Common myeloid progenitor, CD34-positive (primary cell): ENCODE results near the gene BCAR3.

Source experiments
- CTCF ChIA-PET: fragments of 350-600 bp; sonication (Branson Sonifier 250); formaldehyde crosslinking; loops from one replicate; lab custom pipeline; 2021; ENCODE audit warnings: antibody characterized with exemption; lab: Charles Lee
- POLR2A ChIA-PET: fragments of 350-600 bp; sonication (Branson Sonifier 250); formaldehyde crosslinking; loops from one replicate; lab custom pipeline; 2021; ENCODE audit warnings: antibody characterized with exemption; lab: Charles Lee
- DNase-seq, 3 donors: peaks; one replicate each; pipeline versions ENCODE4 v3.0.0 to v3.0.0-alpha.2; 2013
- H3K27ac ChIP-seq, 2 experiments: 1 replicate in 1 of 2; 2 replicates in 1 of 2; pipeline ENCODE4 v1.7.0; 2013; ENCODE audit warnings: inconsistent platforms in 2 of 2, low read length in 2 of 2, mild to moderate bottlenecking in 2 of 2, low read depth in 1 of 2, moderate library complexity in 1 of 2; ENCODE audit not compliant: severe bottlenecking in 2 of 2, insufficient read depth in 1 of 2, poor library complexity in 1 of 2
- H3K27me3 ChIP-seq, 5 experiments: replicated peaks in 2 of 5; 1 replicate in 3 of 5; 2 replicates in 2 of 5; pipeline versions ENCODE4 v1.6.1 to v1.7.0; 2013; ENCODE audit warnings: low read length in 4 of 5, mild to moderate bottlenecking in 2 of 5, moderate library complexity in 2 of 5, inconsistent platforms in 1 of 5; ENCODE audit not compliant: insufficient read depth in 5 of 5, control insufficient read depth in 4 of 5
- H3K36me3 ChIP-seq, 4 experiments: 1 replicate in 2 of 4; 2 replicates in 2 of 4; pipeline versions ENCODE4 v1.6.1 to v1.7.0; 2013; ENCODE audit warnings: low read length in 3 of 4, control low read depth in 1 of 4, mild to moderate bottlenecking in 1 of 4; ENCODE audit not compliant: control insufficient read depth in 4 of 4, insufficient read depth in 4 of 4
- H3K4me1 ChIP-seq, 4 experiments: 1 replicate in 3 of 4; 2 replicates in 1 of 4; pipeline versions ENCODE4 v1.6.1 to v1.7.1; 2013; ENCODE audit warnings: low read length in 3 of 4, mild to moderate bottlenecking in 3 of 4, control low read depth in 1 of 4, inconsistent platforms in 1 of 4, moderate library complexity in 1 of 4; ENCODE audit not compliant: control insufficient read depth in 4 of 4, insufficient read depth in 4 of 4; ENCODE audit errors: control extremely low read depth in 1 of 4
- H3K4me3 ChIP-seq, 7 experiments: 1 replicate in 4 of 7; 2 replicates in 3 of 7; pipeline versions ENCODE4 v1.5.1 to v1.7.0; 2013; ENCODE audit warnings: mild to moderate bottlenecking in 7 of 7, low read length in 6 of 7, moderate library complexity in 6 of 7, inconsistent platforms in 2 of 7, low read depth in 2 of 7, control low read depth in 1 of 7; ENCODE audit not compliant: insufficient read depth in 4 of 7, control insufficient read depth in 1 of 7; ENCODE audit errors: extremely low read depth in 1 of 7
- H3K9me3 ChIP-seq, 5 experiments: 1 replicate in 4 of 5; 2 replicates in 1 of 5; pipeline versions ENCODE4 v1.6.1 to v1.7.1; 2013; ENCODE audit warnings: low read length in 4 of 5, mild to moderate bottlenecking in 2 of 5, inconsistent platforms in 1 of 5, low read depth in 1 of 5, moderate library complexity in 1 of 5; ENCODE audit not compliant: control insufficient read depth in 4 of 5, insufficient read depth in 2 of 5; ENCODE audit errors: control extremely low read depth in 1 of 5
- WGBS: methylation state at CpG from one replicate; pipeline ENCODE4 v1.1.5; 2013; ENCODE audit not compliant: insufficient coverage; 5-methylcytosine and 5-hydroxymethylcytosine counted together

BCAR3 gene

DNA sequence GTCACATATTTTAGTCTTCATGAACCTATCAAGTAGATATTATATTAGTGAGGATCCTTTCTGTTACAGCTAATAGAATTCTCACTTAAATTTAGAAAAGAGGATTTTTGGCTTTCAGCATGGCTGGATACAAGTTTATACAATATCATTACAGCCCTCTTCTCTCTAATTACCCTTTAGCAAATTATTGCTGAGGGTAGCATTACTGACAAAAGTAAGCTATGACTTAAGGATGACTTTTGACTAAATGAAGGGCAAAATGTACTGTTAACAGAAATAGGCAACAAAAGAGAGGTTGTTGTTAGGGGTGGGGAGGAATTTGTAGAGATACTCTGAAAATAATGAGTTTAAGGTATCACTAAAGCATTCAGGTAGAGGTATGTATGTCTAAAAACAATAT is 148.0 kb downstream of the BCAR3 start:
- Histone ChIP-seq H3K4me1 (peaks cover 0 to 5% (median 2%) of the 10 kb centered on the region in 4 experiments), H3K27me3 (no peaks in the 10 kb centered on the region), H3K4me3 (no peak overlapping the region), H3K36me3 (peaks cover 2 to 10% (median 5%) of the 10 kb centered on the region in 4 experiments), H3K27ac (no peak overlapping the region), H3K9me3 (no peaks in the 10 kb centered on the region)
- ChIA-PET POLR2A (no interaction called here), CTCF (interaction anchor here (0.9 kb wide), 1 partner anchor 13 kb away, joined by 3 read pairs; no protein-coding TSS in a partner anchor)
- DNase-seq: no peak

DNA sequence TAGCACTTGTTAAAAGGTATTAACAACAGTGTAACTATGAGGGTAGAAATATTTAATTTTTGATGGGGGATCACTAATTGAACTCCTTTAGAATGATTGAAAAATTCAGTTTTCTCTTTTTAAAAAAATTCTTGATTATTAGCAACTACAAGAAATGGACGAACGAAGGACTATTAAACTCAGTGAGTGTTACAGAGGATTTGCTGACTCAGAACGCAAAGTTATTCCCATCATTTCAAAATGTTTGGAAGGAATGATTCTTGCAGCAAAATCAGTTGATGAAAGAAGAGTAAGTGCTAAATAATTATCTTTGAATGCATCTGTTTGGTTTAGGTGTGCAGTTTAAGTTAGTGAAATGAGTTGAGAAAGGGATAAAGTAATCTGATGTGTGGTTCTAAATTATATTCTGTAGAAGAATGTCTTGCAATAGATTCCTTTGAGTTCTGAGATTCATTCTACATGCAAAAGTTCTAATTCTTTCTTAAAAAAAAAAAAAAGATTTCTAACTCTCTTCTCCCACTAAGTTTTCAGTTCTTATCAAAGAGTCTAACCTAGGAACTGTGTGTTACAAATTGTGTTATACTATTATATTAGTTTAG is 148.8 kb downstream of the BCAR3 start:
- DNase-seq: no peak
- Histone ChIP-seq H3K4me3 (no peak overlapping the region), H3K9me3 (no peaks in the 10 kb centered on the region), H3K36me3 (peaks cover 2 to 10% (median 5%) of the 10 kb centered on the region in 4 experiments), H3K27ac (no peak overlapping the region), H3K27me3 (no peaks in the 10 kb centered on the region), H3K4me1 (peaks cover 0 to 4% (median 3%) of the 10 kb centered on the region in 4 experiments)
- CTCF ChIA-PET: no interaction called here
- POLR2A ChIA-PET: no interaction called here
- 100% methylated on average over 3 of the region's 3 CpGs for WGBS

DNA sequence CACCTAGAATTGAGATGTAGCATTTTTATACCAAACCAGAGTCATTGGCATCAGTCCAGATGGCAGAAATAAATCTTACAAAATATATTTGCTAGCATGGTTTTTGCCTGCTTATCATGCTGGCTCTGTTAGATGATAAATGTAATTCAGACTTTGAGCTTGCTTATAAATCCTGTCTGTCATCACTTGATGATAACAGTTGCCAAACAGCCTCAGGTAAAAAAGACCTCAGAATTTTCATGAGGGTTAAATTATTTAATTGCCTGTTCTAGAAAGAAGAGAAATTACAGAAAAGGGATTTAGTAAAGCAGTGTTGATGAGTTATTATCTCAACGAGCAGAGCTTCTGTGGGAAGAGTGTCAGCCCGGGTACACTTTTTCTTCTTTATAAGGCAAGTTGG is 150.4 kb downstream of the BCAR3 start:
- CTCF ChIA-PET: interaction anchor here (1.3 kb wide), 1 partner anchor 83 kb away, joined by 3 read pairs; the partner anchor contains the start of gene FNBP1L
- Histone ChIP-seq H3K27ac (no peak overlapping the region), H3K27me3 (no peaks in the 10 kb centered on the region), H3K9me3 (no peaks in the 10 kb centered on the region), H3K36me3 (peaks cover 2 to 10% (median 5%) of the 10 kb centered on the region in 4 experiments), H3K4me3 (no peak overlapping the region), H3K4me1 (peaks cover 0 to 4% (median 1%) of the 10 kb centered on the region in 4 experiments)
- POLR2A ChIA-PET: no interaction called here
- DNase-seq: no peak
- WGBS: 15% methylated on average over 2 of the region's 2 CpGs

DNA sequence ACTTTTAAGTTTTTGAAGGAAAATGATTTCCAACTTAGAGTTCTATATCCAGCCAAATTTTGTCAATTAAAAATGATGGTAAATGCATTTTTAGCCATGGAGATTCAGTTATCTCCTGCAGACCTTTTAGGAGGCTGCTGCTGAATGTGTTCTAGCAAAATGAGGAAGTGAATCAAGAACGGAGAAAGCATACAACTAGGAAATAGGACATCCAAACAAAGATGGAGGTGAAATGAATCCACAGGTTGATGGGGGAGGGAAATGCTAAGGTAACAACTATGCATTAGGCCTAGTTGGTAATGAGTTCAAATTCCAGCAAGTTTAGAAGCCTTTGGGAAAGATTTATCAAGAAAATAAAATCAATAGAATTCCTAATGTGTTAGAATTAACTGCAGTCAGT is 153.2 kb downstream of the BCAR3 start:
- no peak overlapping the region for H3K27ac ChIP-seq
- POLR2A ChIA-PET: no interaction called here
- no peaks in the 10 kb centered on the region for H3K9me3 ChIP-seq
- H3K4me3 ChIP-seq: no peak overlapping the region
- H3K27me3 ChIP-seq: no peaks in the 10 kb centered on the region
- DNase-seq: peak in 2 of 3 donors; percentile 42 to 65
- H3K4me1 ChIP-seq: peaks cover 0 to 4% (median 1%) of the 10 kb centered on the region in 4 experiments
- peaks cover 2 to 10% (median 5%) of the 10 kb centered on the region in 4 experiments for H3K36me3 ChIP-seq
- WGBS: 17% methylated on average over 1 of the region's 1 CpG
- CTCF ChIA-PET: no interaction called here

DNA sequence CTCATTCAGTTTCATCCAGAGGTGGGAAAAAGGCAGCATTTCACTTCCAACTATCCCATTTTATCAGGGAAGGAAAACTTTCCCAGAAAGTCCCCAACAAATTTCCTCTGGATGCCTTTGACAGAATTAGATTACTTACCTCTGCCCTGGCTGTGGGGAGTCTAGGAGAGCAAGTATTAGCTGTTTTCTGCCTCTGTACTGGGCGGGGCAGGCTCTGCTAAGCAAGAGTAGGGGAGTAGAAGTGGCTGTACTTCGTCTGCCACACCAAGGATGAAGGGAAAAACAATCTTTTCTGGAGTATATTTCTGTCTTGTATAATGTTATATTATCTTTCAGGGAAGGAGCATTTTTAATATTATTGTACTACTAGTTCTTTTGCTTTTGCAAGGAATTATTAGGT is 155.2 kb downstream of the BCAR3 start:
- no peak overlapping the region for H3K27ac ChIP-seq
- ChIA-PET CTCF (no interaction called here), POLR2A (no interaction called here)
- H3K27me3 ChIP-seq: no peaks in the 10 kb centered on the region
- H3K4me3 ChIP-seq: no peak overlapping the region
- DNase-seq: no peak
- H3K36me3 ChIP-seq: peaks cover 0 to 8% (median 4%) of the 10 kb centered on the region in 4 experiments
- WGBS: 83% methylated on average over 1 of the region's 2 CpGs
- no peaks in the 10 kb centered on the region for H3K9me3 ChIP-seq
- peaks cover 0 to 4% (median 1%) of the 10 kb centered on the region in 4 experiments for H3K4me1 ChIP-seq

DNA sequence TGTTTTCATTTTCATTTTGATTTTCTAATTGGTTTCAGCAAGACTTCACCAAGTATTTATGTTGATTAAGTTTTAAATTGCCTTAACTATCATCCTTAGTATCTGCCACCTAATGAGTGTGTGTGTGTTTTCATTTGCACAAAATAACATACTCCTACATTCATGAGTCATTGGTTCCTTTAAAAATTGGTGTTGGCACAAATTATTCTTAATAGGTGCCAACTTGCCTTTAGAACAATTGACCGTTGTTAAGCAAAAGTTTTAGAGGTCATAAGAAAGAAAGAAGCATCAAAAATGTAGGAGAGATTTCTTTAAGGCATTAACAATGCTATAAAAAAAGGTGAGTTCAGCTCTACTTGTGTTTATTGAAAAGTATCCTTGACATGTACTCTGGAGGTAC is 156.2 kb downstream of the BCAR3 start:
- peaks cover 0 to 3% (median 0%) of the 10 kb centered on the region in 5 experiments for H3K9me3 ChIP-seq
- peaks cover 0 to 7% (median 5%) of the 10 kb centered on the region in 4 experiments for H3K36me3 ChIP-seq
- POLR2A ChIA-PET: no interaction called here
- no peak overlapping the region for H3K27ac ChIP-seq
- H3K4me1 ChIP-seq: peaks cover 0 to 4% (median 1%) of the 10 kb centered on the region in 4 experiments
- CTCF ChIA-PET: no interaction called here
- DNase-seq: no peak
- 100% methylated on average over 1 of the region's 1 CpG for WGBS
- no peak overlapping the region for H3K4me3 ChIP-seq
- no peaks in the 10 kb centered on the region for H3K27me3 ChIP-seq

DNA sequence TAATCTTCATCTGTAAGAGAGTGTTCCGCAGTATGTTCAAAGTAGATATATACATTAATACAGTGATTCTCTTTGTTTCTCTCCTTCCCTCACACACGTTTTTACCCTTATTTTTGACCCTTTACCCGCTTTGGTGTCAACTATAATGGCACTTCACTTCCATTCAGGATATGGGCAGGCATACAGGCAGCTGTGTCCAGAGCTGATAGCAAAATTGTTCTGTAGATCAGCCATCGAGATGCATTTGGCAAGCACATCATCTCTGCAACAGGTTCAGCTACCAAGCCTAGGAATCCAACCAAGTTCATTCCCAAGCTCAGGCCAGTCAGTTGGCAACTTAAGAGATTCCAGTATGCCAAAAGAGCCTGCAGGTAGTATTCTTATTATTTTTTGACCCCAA is 158.9 kb downstream of the BCAR3 start:
- peaks cover 2 to 5% (median 4%) of the 10 kb centered on the region in 4 experiments for H3K36me3 ChIP-seq
- no peaks in the 10 kb centered on the region for H3K27me3 ChIP-seq
- 63% methylated on average over 2 of the region's 4 CpGs for WGBS
- ChIA-PET POLR2A (no interaction called here), CTCF (no interaction called here)
- peaks cover 0 to 11% (median 0%) of the 10 kb centered on the region in 4 experiments for H3K4me1 ChIP-seq
- H3K4me3 ChIP-seq: no peak overlapping the region
- DNase-seq: no peak
- H3K27ac ChIP-seq: no peak overlapping the region
- peaks cover 0 to 3% (median 0%) of the 10 kb centered on the region in 5 experiments for H3K9me3 ChIP-seq
